Loucy (cell line): ENCODE results near the gene KANSL1.

Experiments used
- H2AFZ ChIP-seq: fragments of 200-600 bp; sonication (generic); 2 replicates; pipeline ENCODE4 v1.6.0; 2016; ENCODE audit warnings: antibody characterized with exemption, mild to moderate bottlenecking, low read length, moderate library complexity
- H3F3A ChIP-seq: fragments of 200-600 bp; 2 replicates; pipeline ENCODE4 v1.6.0; 2016; ENCODE audit warnings: antibody characterized with exemption, low read depth, mild to moderate bottlenecking
- H3K27me3 ChIP-seq: fragments of 200-600 bp; sonication (generic); 2 replicates; pipeline ENCODE4 v1.6.1; 2014; ENCODE audit warnings: low read length, mild to moderate bottlenecking; ENCODE audit not compliant: insufficient read depth, poor library complexity, severe bottlenecking
- H3K36me3 ChIP-seq: fragments of 200-600 bp; sonication (generic); 2 replicates; pipeline ENCODE4 v1.6.1; 2016; ENCODE audit warnings: low read length; ENCODE audit not compliant: insufficient read depth
- H3K4me1 ChIP-seq: fragments of 200-600 bp; sonication (generic); 2 replicates; pipeline ENCODE4 v1.5.1; 2014; ENCODE audit warnings: low read length, mild to moderate bottlenecking; ENCODE audit not compliant: insufficient read depth, poor library complexity, severe bottlenecking
- H3K4me2 ChIP-seq: fragments of 200-600 bp; sonication (generic); 2 replicates; pipeline ENCODE4 v1.6.0; 2014; ENCODE audit warnings: antibody characterized with exemption, low read length, low read depth, mild to moderate bottlenecking; ENCODE audit not compliant: poor library complexity, severe bottlenecking
- H3K4me3 ChIP-seq: fragments of 200-600 bp; sonication (generic); 2 replicates; pipeline ENCODE4 v1.5.1; 2014; ENCODE audit warnings: low read length, mild to moderate bottlenecking, mixed read lengths; ENCODE audit not compliant: poor library complexity, severe bottlenecking
- H3K79me2 ChIP-seq: fragments of 200-600 bp; sonication (generic); 2 replicates; pipeline ENCODE4 v1.6.1; 2014; ENCODE audit warnings: low read length; ENCODE audit not compliant: insufficient read depth
- H3K9ac ChIP-seq: fragments of 200-600 bp; sonication (generic); 2 replicates; pipeline ENCODE4 v1.6.0; 2014; ENCODE audit warnings: mild to moderate bottlenecking, low read depth, low read length, moderate library complexity; ENCODE audit not compliant: poor library complexity, severe bottlenecking
- H3K9me2 ChIP-seq: fragments of 200-600 bp; sonication (generic); replicated peaks from 2 replicates; pipeline ENCODE4 v1.6.1; 2016; ENCODE audit warnings: low read depth, low read length, mixed read lengths
- H3K9me3 ChIP-seq: fragments of 200-600 bp; sonication (generic); 2 replicates; pipeline ENCODE4 v1.6.1; 2014; ENCODE audit warnings: mild to moderate bottlenecking, antibody characterized with exemption, low read length, low read depth; ENCODE audit not compliant: insufficient read depth
- H4K20me1 ChIP-seq: fragments of 200-600 bp; sonication (generic); 2 replicates; pipeline ENCODE4 v1.6.0; 2014; ENCODE audit warnings: antibody characterized with exemption, low read length, mild to moderate bottlenecking; ENCODE audit not compliant: insufficient read depth, poor library complexity, severe bottlenecking
- EZH2phosphoT487 ChIP-seq: fragments of 200-600 bp; IDR thresholded peaks from 2 replicates; pipeline ENCODE4 v1.6.1; 2018; ENCODE audit warnings: antibody characterized with exemption, mild to moderate bottlenecking, moderate library complexity, borderline replicate concordance
- TF ChIP-seq, protein P1 (sequence below): fragments of 200-600 bp; sonication (generic); conservative IDR thresholded peaks from 2 replicates; pipeline ENCODE4 v1.5.1; 2014; ENCODE audit warnings: mild to moderate bottlenecking, antibody characterized with exemption, low read length

The KANSL1 gene

DNA sequence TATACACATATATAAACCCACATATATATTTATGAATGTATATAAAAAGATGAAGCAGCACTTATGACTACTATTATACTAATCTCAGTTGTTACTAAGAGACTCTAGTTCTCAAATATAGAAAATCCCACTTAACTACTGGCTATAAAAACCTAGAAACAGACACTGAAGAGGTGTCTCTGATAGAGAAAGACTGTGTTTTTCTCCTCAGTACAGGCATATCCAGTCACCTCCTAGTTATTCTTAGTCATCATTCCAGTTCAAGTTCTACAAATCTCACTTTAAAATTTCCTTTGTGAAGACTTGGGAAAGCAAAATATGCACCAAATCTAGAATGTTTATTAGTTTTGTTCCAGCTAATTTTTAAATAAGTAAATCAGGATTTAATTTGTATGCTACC is 100.2 kb downstream of the KANSL1 start:
- Histone ChIP-seq H3K9me2 (no peaks in the 10 kb centered on the region), H3K4me1 (no peaks in the 10 kb centered on the region), H3K27me3 (no peaks in the 10 kb centered on the region), H3K4me2 (no peak overlapping the region), H2AFZ (no peak overlapping the region), H3K9ac (no peak overlapping the region), H3F3A (no peaks in the 10 kb centered on the region), H4K20me1 (peaks cover 79% of the 10 kb centered on the region), H3K4me3 (no peak overlapping the region), H3K79me2 (peaks cover 91% of the 10 kb centered on the region), H3K36me3 (peaks cover 64% of the 10 kb centered on the region; the same call in 1 of the 2 replicates), H3K9me3 (no peaks in the 10 kb centered on the region)
- TF ChIP-seq, protein P1, sequence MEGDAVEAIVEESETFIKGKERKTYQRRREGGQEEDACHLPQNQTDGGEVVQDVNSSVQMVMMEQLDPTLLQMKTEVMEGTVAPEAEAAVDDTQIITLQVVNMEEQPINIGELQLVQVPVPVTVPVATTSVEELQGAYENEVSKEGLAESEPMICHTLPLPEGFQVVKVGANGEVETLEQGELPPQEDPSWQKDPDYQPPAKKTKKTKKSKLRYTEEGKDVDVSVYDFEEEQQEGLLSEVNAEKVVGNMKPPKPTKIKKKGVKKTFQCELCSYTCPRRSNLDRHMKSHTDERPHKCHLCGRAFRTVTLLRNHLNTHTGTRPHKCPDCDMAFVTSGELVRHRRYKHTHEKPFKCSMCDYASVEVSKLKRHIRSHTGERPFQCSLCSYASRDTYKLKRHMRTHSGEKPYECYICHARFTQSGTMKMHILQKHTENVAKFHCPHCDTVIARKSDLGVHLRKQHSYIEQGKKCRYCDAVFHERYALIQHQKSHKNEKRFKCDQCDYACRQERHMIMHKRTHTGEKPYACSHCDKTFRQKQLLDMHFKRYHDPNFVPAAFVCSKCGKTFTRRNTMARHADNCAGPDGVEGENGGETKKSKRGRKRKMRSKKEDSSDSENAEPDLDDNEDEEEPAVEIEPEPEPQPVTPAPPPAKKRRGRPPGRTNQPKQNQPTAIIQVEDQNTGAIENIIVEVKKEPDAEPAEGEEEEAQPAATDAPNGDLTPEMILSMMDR = no peak
- no peak for TF ChIP-seq EZH2phosphoT487

DNA sequence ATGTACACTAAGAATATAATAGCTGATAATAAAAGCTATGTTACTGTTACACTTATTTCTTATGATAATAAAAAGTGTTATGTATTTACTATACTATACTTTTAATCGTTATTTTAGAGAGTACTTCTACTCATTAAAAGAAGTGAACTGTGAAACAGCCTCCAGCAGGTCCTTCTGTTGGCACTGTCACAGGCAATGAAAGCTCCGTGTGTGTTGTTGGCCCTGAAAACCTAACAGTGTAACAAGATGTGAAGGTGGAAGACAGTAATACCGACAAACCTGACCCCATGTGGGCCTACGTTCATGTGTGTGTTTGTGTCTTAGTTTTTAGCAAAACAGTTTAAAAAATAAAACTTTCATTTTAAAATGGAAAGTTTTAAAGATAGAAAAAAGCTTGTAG is 102.4 kb downstream of the KANSL1 start:
- Histone ChIP-seq H3F3A (no peaks in the 10 kb centered on the region), H3K9me3 (no peaks in the 10 kb centered on the region), H3K27me3 (no peaks in the 10 kb centered on the region), H3K9me2 (no peaks in the 10 kb centered on the region), H3K4me2 (no peak overlapping the region), H3K4me3 (no peak overlapping the region), H3K9ac (no peak overlapping the region), H2AFZ (no peak overlapping the region), H3K4me1 (no peaks in the 10 kb centered on the region), H4K20me1 (peaks cover 75% of the 10 kb centered on the region), H3K36me3 (peaks cover 76% of the 10 kb centered on the region; the same call in 1 of the 2 replicates), H3K79me2 (peaks cover 89% of the 10 kb centered on the region)
- TF ChIP-seq, protein P1 = no peak
- TF ChIP-seq EZH2phosphoT487 = no peak

DNA sequence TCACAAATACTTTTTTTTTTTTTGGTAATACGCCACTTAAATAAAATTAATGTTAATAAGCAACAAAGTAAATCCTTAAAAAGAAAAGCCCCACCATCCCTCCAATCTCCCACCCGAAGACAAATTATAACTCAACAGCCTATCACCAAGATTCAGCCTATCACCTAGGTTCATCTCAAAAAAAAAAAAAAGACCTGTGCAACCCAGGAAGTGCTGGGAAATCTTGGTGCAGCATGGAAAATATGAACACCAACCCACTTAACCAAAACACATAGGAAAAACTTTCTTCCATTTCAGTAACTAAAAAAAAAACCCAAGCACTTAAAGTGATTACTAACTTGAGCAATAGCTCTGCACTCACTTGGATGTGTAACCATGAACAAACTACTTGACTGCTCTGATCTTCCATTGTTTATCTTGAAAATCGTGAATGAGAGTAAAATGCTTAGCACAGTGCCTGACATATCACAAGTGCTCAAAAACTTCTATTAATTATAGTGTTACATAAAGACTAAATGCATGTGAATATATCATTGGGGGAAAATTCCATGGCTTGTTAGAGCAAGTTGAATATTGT is 103.8 kb downstream of the KANSL1 start:
- Histone ChIP-seq H3K4me1 (no peaks in the 10 kb centered on the region), H3K27me3 (no peaks in the 10 kb centered on the region), H3K36me3 (peaks cover 73% of the 10 kb centered on the region; the same call in 1 of the 2 replicates), H2AFZ (no peak overlapping the region), H3K4me3 (no peak overlapping the region), H3K9ac (no peak overlapping the region), H4K20me1 (peaks cover 64% of the 10 kb centered on the region), H3K4me2 (no peak overlapping the region), H3F3A (no peaks in the 10 kb centered on the region), H3K9me3 (no peaks in the 10 kb centered on the region), H3K9me2 (no peaks in the 10 kb centered on the region), H3K79me2 (peaks cover 88% of the 10 kb centered on the region)
- TF ChIP-seq, protein P1 = no peak
- no peak for TF ChIP-seq EZH2phosphoT487
